NCI-H510A (cell line): Measurements from ENCODE around the gene NR1H3.
"Not testable (repeated sequence)": the region's sequence is repeated elsewhere in the genome, so short reads cannot be mapped to it uniquely, and the experiment has no call there.

ENCODE experiments used
- DNase-seq: peaks from one replicate; lab custom pipeline; 2025; lab: John Stamatoyannopoulos, UW

The NR1H3 gene

GRCh38 chr11:47306484-47306844 lies 48.7 kb downstream of the NR1H3 start:
- DNase-seq: no peak

GRCh38 chr11:47308050-47308823 lies 50.4 kb downstream of the NR1H3 start:
- DNase-seq: no peak

- no peak for DNase-seq
Observed at GRCh38 chr11:47314992-47315391, 57.2 kb downstream of the NR1H3 start.

GRCh38 chr11:47316501-47316900 lies 58.7 kb downstream of the NR1H3 start:
- not testable (repeated sequence) for DNase-seq

GRCh38 chr11:47317064-47317828 lies 59.5 kb downstream of the NR1H3 start:
- DNase-seq: no peak

GRCh38 chr11:47318166-47318565 lies 60.4 kb downstream of the NR1H3 start:
- DNase-seq: no peak
